ENCODE results near the gene EEFSEC.

The EEFSEC gene

DNA sequence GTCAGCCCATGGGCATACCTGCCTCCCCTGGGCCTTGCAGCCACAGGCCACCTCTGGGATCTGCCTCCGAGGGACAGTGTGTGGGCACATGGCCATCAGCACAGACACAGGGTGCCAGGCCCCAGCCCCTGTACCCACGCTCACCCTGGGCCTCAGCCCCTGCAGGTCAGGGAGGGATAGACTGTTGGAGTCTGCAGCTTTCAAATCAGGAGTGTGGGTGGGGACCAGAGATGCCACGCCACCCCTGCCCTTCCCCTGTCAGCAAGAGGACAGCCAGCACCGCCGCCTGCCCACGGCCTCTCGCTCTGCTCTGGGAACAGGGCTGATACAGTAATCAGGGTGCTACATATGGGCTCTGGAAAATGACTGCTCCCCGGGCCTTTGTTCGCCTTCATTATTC, 240.8 kb downstream of the EEFSEC start:
- no peak for TF ChIP-seq CTCF (IDR thresholded peaks at IDR 0.05; ENCODE audit: borderline replicate concordance, insufficient read depth, low read depth, low read length)
- no peak overlapping the region for H3K4me3 ChIP-seq (ENCODE audit: low read depth, low read length)

DNA sequence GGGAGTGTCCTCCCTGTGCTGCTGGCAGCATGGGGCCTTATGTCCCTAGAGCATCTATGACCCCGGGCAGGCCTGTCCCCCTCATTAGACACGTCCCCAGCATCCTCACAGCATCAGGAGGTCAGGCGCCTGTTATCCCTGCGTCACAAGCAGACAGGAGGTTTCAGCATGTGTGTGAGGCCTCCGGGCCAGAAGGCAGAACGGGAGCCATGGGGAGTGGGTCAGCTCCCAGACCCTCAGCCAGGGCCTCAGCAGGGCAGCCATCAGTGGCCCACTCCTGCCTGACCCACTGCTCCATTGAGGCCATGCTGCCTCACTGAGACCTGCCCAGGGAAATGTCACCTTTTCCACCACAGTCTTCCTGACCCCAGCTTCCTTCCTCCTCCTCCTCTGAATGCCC, 241.8 kb downstream of the EEFSEC start:
- no peak overlapping the region for H3K4me3 ChIP-seq (ENCODE audit: low read depth, low read length)
- no peak for TF ChIP-seq CTCF (IDR thresholded peaks at IDR 0.05; ENCODE audit: borderline replicate concordance, insufficient read depth, low read depth, low read length)

DNA sequence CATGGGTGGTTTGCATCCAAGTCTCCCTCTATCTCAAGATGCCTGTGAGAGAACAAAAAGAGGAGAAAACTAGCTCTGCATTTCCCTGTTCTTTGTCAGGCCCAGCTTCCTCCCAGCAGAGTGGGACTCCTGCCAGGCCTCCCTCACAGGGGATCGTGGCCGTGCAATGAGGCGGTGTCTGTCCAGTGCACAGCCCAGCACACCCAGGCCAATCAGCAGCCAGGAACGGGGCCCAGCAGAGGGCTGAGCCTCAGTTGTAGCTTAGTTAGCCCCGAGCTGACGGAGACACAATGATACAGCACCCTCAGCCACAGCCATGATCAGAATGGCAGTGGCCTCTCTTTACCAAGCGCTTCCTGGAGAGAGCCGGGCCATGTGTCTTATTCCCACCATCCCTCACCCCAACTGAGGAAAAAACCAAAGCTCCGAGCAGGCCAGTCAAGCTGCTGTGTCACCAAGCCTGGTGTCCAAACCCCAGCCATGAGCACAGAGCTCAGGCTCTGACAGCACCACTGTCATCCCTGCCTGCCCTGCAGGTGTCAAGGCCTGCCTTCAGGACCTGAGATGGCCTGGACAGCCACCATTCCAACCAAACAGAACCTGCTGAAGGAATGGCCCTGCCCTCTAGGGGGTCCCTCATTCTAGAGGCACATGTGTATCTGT, 242.3 kb downstream of the EEFSEC start:
- TF ChIP-seq CTCF (IDR thresholded peaks at IDR 0.05; ENCODE audit: borderline replicate concordance, insufficient read depth, low read depth, low read length) = no peak
- no peak overlapping the region for H3K4me3 ChIP-seq (ENCODE audit: low read depth, low read length)

- H3K4me3 ChIP-seq (ENCODE audit: low read depth, low read length) = no peak overlapping the region
- no peak for TF ChIP-seq CTCF (IDR thresholded peaks at IDR 0.05; ENCODE audit: borderline replicate concordance, insufficient read depth, low read depth, low read length)
Measured at GRCh38 chr3:128397484-128397883, 244.2 kb downstream of the EEFSEC start.

GRCh38 chr3:128398586-128398985, 245.3 kb downstream of the EEFSEC start:
- no peak overlapping the region for H3K4me3 ChIP-seq (ENCODE audit: low read depth, low read length)
- TF ChIP-seq CTCF (IDR thresholded peaks at IDR 0.05; ENCODE audit: borderline replicate concordance, insufficient read depth, low read depth, low read length) = no peak

DNA sequence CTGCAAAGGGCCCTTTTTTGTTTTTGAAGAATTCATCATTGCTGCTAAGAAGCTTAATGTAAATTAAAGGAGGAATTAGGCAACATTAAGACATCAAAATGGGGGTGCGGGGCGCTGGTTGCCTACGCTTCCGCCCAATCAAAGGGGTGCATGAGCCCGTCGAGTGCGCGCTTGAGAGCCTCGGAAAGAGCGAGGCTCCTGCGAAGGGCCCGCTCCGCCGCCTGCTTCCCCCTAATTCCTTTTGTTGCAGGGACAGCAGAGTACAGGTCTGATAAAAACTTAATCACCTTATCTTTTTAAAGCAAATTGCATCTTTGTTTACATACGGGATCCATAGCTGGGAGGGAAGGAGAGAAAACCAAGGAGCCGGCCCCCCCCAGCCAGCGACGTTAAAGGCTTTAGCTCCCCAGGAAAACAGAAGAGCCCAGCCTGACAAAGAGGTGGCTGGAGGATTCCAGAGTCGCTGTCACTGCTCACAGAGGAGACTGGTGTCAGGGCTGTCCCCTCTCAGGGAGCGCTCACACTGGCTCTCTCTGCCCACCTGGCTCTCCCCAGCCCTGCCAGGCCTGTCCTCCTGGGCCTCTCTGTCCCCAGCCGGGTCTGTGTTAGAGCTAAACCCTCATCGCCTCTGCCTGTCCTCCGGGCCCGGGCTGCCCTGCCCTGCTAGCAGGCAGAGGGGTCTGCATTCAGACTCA, 246.1 kb downstream of the EEFSEC start:
- no peak for TF ChIP-seq CTCF (IDR thresholded peaks at IDR 0.05; ENCODE audit: borderline replicate concordance, insufficient read depth, low read depth, low read length)
- no peak overlapping the region for H3K4me3 ChIP-seq (ENCODE audit: low read depth, low read length)

- TF ChIP-seq CTCF (IDR thresholded peaks at IDR 0.05; ENCODE audit: borderline replicate concordance, insufficient read depth, low read depth, low read length) = no peak
- no peak overlapping the region for H3K4me3 ChIP-seq (ENCODE audit: low read depth, low read length)
Measured at GRCh38 chr3:128400671-128401070, 247.4 kb downstream of the EEFSEC start.
